ENCODE results near the gene CCDC57. TPM values are rescaled to one million over a fixed set of nuclear protein-coding genes. Genes with fewer than 3 reads are reported as not detected.

The CCDC57 gene
- total RNA-seq, 2 donors from 2014 or later, result 76.9 to 78.8 TPM

- ATAC-seq (replicated peaks in 1 of 2) (no peak), DNase-seq (no peak)
- Mint-ChIP-seq H3K4me1 (ENCODE audit: low read depth) (no peaks in the 10 kb centered on the region), H3K36me3 (ENCODE audit: insufficient read depth in 2 of 2) (peaks cover under 1 to 7% of the 10 kb centered on the region in 2 donors), H3K4me3 (no peak overlapping the region), H3K27me3 (ENCODE audit: low read depth) (no peaks in the 10 kb centered on the region), H3K27ac (no peak overlapping the region), H3K9me3 (no peaks in the 10 kb centered on the region)
These were observed 24.4 kb downstream of the CCDC57 start for GRCh38 chr17:82188001-82188961.

GRCh38 chr17:82187500-82187899 is 25.1 kb downstream of the CCDC57 start:
- Mint-ChIP-seq H3K27me3 (ENCODE audit: low read depth) (no peaks in the 10 kb centered on the region), H3K36me3 (ENCODE audit: insufficient read depth in 2 of 2) (peaks cover 0 to 5% of the 10 kb centered on the region in 2 donors), H3K4me3 (no peak overlapping the region), H3K9me3 (no peaks in the 10 kb centered on the region), H3K4me1 (ENCODE audit: low read depth) (no peaks in the 10 kb centered on the region), H3K27ac (no peak overlapping the region)
- DNase-seq (no peak), ATAC-seq (replicated peaks in 1 of 2) (no peak)

GRCh38 chr17:82186221-82186620 is 26.4 kb downstream of the CCDC57 start:
- no peaks in the 10 kb centered on the region for H3K4me1 Mint-ChIP-seq (ENCODE audit: low read depth)
- H3K27me3 Mint-ChIP-seq (ENCODE audit: low read depth), result no peaks in the 10 kb centered on the region
- no peak overlapping the region for H3K4me3 Mint-ChIP-seq
- DNase-seq (no peak), ATAC-seq (replicated peaks in 1 of 2) (no peak)
- peaks cover 0 to 5% of the 10 kb centered on the region in 2 donors for H3K36me3 Mint-ChIP-seq (ENCODE audit: insufficient read depth in 2 of 2)
- no peak overlapping the region for H3K27ac Mint-ChIP-seq
- H3K9me3 Mint-ChIP-seq, result no peaks in the 10 kb centered on the region

GRCh38 chr17:82184761-82185160 is 27.9 kb downstream of the CCDC57 start:
- Mint-ChIP-seq H3K27me3 (ENCODE audit: low read depth) (no peaks in the 10 kb centered on the region), H3K36me3 (ENCODE audit: insufficient read depth in 2 of 2) (peaks cover 0 to 5% of the 10 kb centered on the region in 2 donors), H3K27ac (no peak overlapping the region), H3K4me3 (no peak overlapping the region), H3K9me3 (no peaks in the 10 kb centered on the region), H3K4me1 (ENCODE audit: low read depth) (no peaks in the 10 kb centered on the region)
- no peak for DNase-seq
- ATAC-seq (replicated peaks in 1 of 2), result no peak

- Mint-ChIP-seq H3K9me3 (no peaks in the 10 kb centered on the region), H3K4me3 (no peak overlapping the region), H3K27ac (no peak overlapping the region), H3K36me3 (ENCODE audit: insufficient read depth in 2 of 2) (peaks cover 0 to 2% of the 10 kb centered on the region in 2 donors), H3K27me3 (ENCODE audit: low read depth) (no peaks in the 10 kb centered on the region), H3K4me1 (ENCODE audit: low read depth) (no peaks in the 10 kb centered on the region)
- ATAC-seq (replicated peaks in 1 of 2), result no peak
- DNase-seq, result no peak
These were observed 31.7 kb downstream of the CCDC57 start for GRCh38 chr17:82180776-82181528.

GRCh38 chr17:82179946-82180475 is 32.6 kb downstream of the CCDC57 start:
- Mint-ChIP-seq H3K27me3 (ENCODE audit: low read depth) (no peaks in the 10 kb centered on the region), H3K27ac (no peak overlapping the region), H3K4me1 (ENCODE audit: low read depth) (no peaks in the 10 kb centered on the region), H3K4me3 (no peak overlapping the region), H3K36me3 (ENCODE audit: insufficient read depth in 2 of 2) (peaks cover 0 to 2% of the 10 kb centered on the region in 2 donors), H3K9me3 (no peaks in the 10 kb centered on the region)
- no peak for DNase-seq
- no peak for ATAC-seq (replicated peaks in 1 of 2)

GRCh38 chr17:82179412-82179811 is 33.2 kb downstream of the CCDC57 start:
- H3K27me3 Mint-ChIP-seq (ENCODE audit: low read depth), result no peaks in the 10 kb centered on the region
- H3K27ac Mint-ChIP-seq, result no peak overlapping the region
- ATAC-seq (replicated peaks in 1 of 2), result no peak
- no peaks in the 10 kb centered on the region for H3K9me3 Mint-ChIP-seq
- DNase-seq, result no peak
- H3K4me1 Mint-ChIP-seq (ENCODE audit: low read depth), result no peaks in the 10 kb centered on the region
- peaks cover 0 to 2% of the 10 kb centered on the region in 2 donors for H3K36me3 Mint-ChIP-seq (ENCODE audit: insufficient read depth in 2 of 2)
- no peak overlapping the region for H3K4me3 Mint-ChIP-seq

- no peak for ATAC-seq (replicated peaks in 1 of 2)
- H3K9me3 Mint-ChIP-seq, result no peaks in the 10 kb centered on the region
- no peaks in the 10 kb centered on the region for H3K27me3 Mint-ChIP-seq (ENCODE audit: low read depth)
- DNase-seq, result no peak
- H3K36me3 Mint-ChIP-seq (ENCODE audit: insufficient read depth in 2 of 2), result peaks cover 0 to under 1% of the 10 kb centered on the region in 2 donors
- no peak overlapping the region for H3K27ac Mint-ChIP-seq
- no peaks in the 10 kb centered on the region for H3K4me1 Mint-ChIP-seq (ENCODE audit: low read depth)
- no peak overlapping the region for H3K4me3 Mint-ChIP-seq
These were observed 34.0 kb downstream of the CCDC57 start for GRCh38 chr17:82178499-82179261.

- Mint-ChIP-seq H3K27ac (no peak overlapping the region), H3K36me3 (ENCODE audit: insufficient read depth in 2 of 2) (no peaks in the 10 kb centered on the region), H3K9me3 (no peaks in the 10 kb centered on the region), H3K27me3 (ENCODE audit: low read depth) (no peaks in the 10 kb centered on the region), H3K4me3 (no peak overlapping the region), H3K4me1 (ENCODE audit: low read depth) (no peaks in the 10 kb centered on the region)
- no peak for ATAC-seq (replicated peaks in 1 of 2)
- no peak for DNase-seq
These were observed 34.7 kb downstream of the CCDC57 start for GRCh38 chr17:82177761-82178498.

GRCh38 chr17:82177276-82177675 is 35.4 kb downstream of the CCDC57 start:
- Mint-ChIP-seq H3K27ac (no peak overlapping the region), H3K9me3 (no peaks in the 10 kb centered on the region), H3K27me3 (ENCODE audit: low read depth) (no peaks in the 10 kb centered on the region), H3K4me1 (ENCODE audit: low read depth) (no peaks in the 10 kb centered on the region), H3K4me3 (no peak overlapping the region), H3K36me3 (ENCODE audit: insufficient read depth in 2 of 2) (no peaks in the 10 kb centered on the region)
- DNase-seq (no peak), ATAC-seq (replicated peaks in 1 of 2) (no peak)

GRCh38 chr17:82175951-82176350 is 36.7 kb downstream of the CCDC57 start:
- DNase-seq, result no peak
- no peak for ATAC-seq (replicated peaks in 1 of 2)
- no peak overlapping the region for H3K27ac Mint-ChIP-seq
- no peaks in the 10 kb centered on the region for H3K27me3 Mint-ChIP-seq (ENCODE audit: low read depth)
- H3K9me3 Mint-ChIP-seq, result no peaks in the 10 kb centered on the region
- H3K36me3 Mint-ChIP-seq (ENCODE audit: insufficient read depth in 2 of 2), result peaks cover 0 to 2% of the 10 kb centered on the region in 2 donors
- no peak overlapping the region for H3K4me3 Mint-ChIP-seq
- H3K4me1 Mint-ChIP-seq (ENCODE audit: low read depth), result no peaks in the 10 kb centered on the region

GRCh38 chr17:82175201-82175600 is 37.4 kb downstream of the CCDC57 start:
- Mint-ChIP-seq H3K27ac (no peak overlapping the region), H3K27me3 (ENCODE audit: low read depth) (no peaks in the 10 kb centered on the region), H3K4me1 (ENCODE audit: low read depth) (no peaks in the 10 kb centered on the region), H3K9me3 (no peaks in the 10 kb centered on the region), H3K4me3 (no peak overlapping the region), H3K36me3 (ENCODE audit: insufficient read depth in 2 of 2) (peaks cover 3 to 5% of the 10 kb centered on the region in 2 donors)
- no peak for DNase-seq
- no peak for ATAC-seq (replicated peaks in 1 of 2)
